HG02840 (cell line): ENCODE data around the gene HBA1.
"Not testable (repeated sequence)": the region's sequence is repeated elsewhere in the genome, so short reads cannot be mapped to it uniquely, and the experiment has no call there.

Experiments used
- ATAC-seq: cut with Tn5 transposase; IDR thresholded peaks from one replicate; pipeline ENCODE4 v1.9.1; 2021; ENCODE audit warnings: mild to moderate bottlenecking, moderate library complexity, moderate number of reproducible peaks; ENCODE audit not compliant: unreplicated experiment, low FRiP score

HBA1 gene

GRCh38 chr16:173928-174769 is 2.3 kb upstream of the HBA1 start:
- not testable (repeated sequence) for ATAC-seq

GRCh38 chr16:175011-175949 is 1.2 kb upstream of the HBA1 start:
- no peak for ATAC-seq

GRCh38 chr16:176006-176405 is 474 bp upstream of the HBA1 start:
- not testable (repeated sequence) for ATAC-seq

- no peak for ATAC-seq
Observed at GRCh38 chr16:177394-177822, 928 bp downstream of the HBA1 start.

- no peak for ATAC-seq
Observed at GRCh38 chr16:177981-178667, 1.6 kb downstream of the HBA1 start.

GRCh38 chr16:178668-179015 is 2.2 kb downstream of the HBA1 start:
- ATAC-seq, result no peak

- ATAC-seq, result no peak
Observed at GRCh38 chr16:179211-180092, 3.0 kb downstream of the HBA1 start.

GRCh38 chr16:180101-180675 is 3.7 kb downstream of the HBA1 start, which contains the start of gene HBQ1:
HBQ1 (plus strand) TSS chr16:180459; CDS start chr16:180487, 28 bp downstream.
- ATAC-seq, result no peak

- no peak for ATAC-seq
Observed at GRCh38 chr16:180681-181564, 4.4 kb downstream of the HBA1 start.

- ATAC-seq, result peak; percentile 54
Observed at GRCh38 chr16:181565-182021, 5.1 kb downstream of the HBA1 start.

- no peak for ATAC-seq
Observed at GRCh38 chr16:183005-183404, 6.5 kb downstream of the HBA1 start.

- ATAC-seq, result no peak
Observed at GRCh38 chr16:185213-185612, 8.7 kb downstream of the HBA1 start.

GRCh38 chr16:185691-186090 is 9.2 kb downstream of the HBA1 start:
- no peak for ATAC-seq

GRCh38 chr16:187330-187729 is 10.8 kb downstream of the HBA1 start:
- ATAC-seq, result no peak

- no peak for ATAC-seq
Observed at GRCh38 chr16:188674-189073, 12.2 kb downstream of the HBA1 start.

GRCh38 chr16:189604-190186 is 13.2 kb downstream of the HBA1 start:
- no peak for ATAC-seq

GRCh38 chr16:191831-192230 is 15.4 kb downstream of the HBA1 start:
- no peak for ATAC-seq

GRCh38 chr16:192686-193085 is 16.2 kb downstream of the HBA1 start:
- no peak for ATAC-seq
